Right lobe of liver (tissue), 6 donors: ENCODE data around the gene BMP2. TPM values are rescaled to one million over a fixed set of nuclear protein-coding genes. Genes with fewer than 3 reads are reported as not detected.

Experiments
- ATAC-seq, 4 donors: fragments of 200-7000 bp; cut with Tn5 transposase; one replicate each; pipeline ENCODE4 v1.9.1; 2020; ENCODE audit warnings: mild to moderate bottlenecking in 4 of 4, moderate library complexity in 4 of 4
- DNase-seq, 3 donors: peaks; one replicate each; pipeline ENCODE4 v3.0.0-alpha.2; 2020
- H3K27ac ChIP-seq, 3 donors: fragments of 200-600 bp; one replicate each; pipeline ENCODE4 v1.8.0; 2022
- H3K27me3 ChIP-seq, 2 donors: fragments of 200-600 bp; one replicate each; pipeline ENCODE4 v1.8.0; 2022
- H3K36me3 ChIP-seq, 4 donors: fragments of 200-600 bp; sonication (generic) in 1 of 4; one replicate each; pipeline versions ENCODE4 v1.5.1 to v1.8.0; 2017 to 2022; ENCODE audit warnings: control low read depth in 1 of 4
- H3K4me1 ChIP-seq, 4 donors: fragments of 200-600 bp; sonication (generic) in 1 of 4; one replicate each; pipeline versions ENCODE4 v1.5.1 to v1.8.0; 2017 to 2022; ENCODE audit warnings: control low read depth in 1 of 4
- H3K4me3 ChIP-seq, 3 donors: fragments of 200-600 bp; one replicate each; pipeline ENCODE4 v1.8.0; 2022
- H3K9me3 ChIP-seq, 4 donors: fragments of 200-600 bp; sonication (generic) in 1 of 4; one replicate each; pipeline versions ENCODE4 v1.5.1 to v1.8.0; 2017 to 2022; ENCODE audit warnings: control low read depth in 1 of 4
- CTCF ChIP-seq, 4 donors: fragments of 200-600 bp in 3 of 4; fragments of 450-650 bp in 1 of 4; IDR thresholded peaks; one replicate each; pipeline versions ENCODE4 v1.5.1 to v1.8.0; 2016 to 2022; ENCODE audit warnings: antibody characterized with exemption in 4 of 4, mild to moderate bottlenecking in 2 of 4
- POLR2A ChIP-seq: fragments of 450-650 bp; IDR thresholded peaks from one replicate; pipeline ENCODE4 v1.6.1; 2017; ENCODE audit warnings: antibody characterized with exemption, mild to moderate bottlenecking
- WGBS: methylation state at CpG from one replicate; pipeline ENCODE4 v1.1.6; 2018; ENCODE audit warnings: low coverage, low lambda C conversion rate; ENCODE audit not compliant: insufficient coverage; ENCODE audit errors: missing lambda C conversion rate; 5-methylcytosine and 5-hydroxymethylcytosine counted together
- intact Hi-C, 2 donors: fragments of 100-400 bp; cut with DNase I; formaldehyde crosslinking; loops; one replicate each; pipeline versions ENCODE4 v1.11.2 to v1.14.1; 2022
- total RNA-seq, 6 experiments: library from RNA; depleted of rRNA in 2 of 6; stranded (reverse); fragments of >200 nt in 2 of 6; fragmentation: NEBNext Ultra II Directional in 3 of 6; extraction: Animal tissue kit (Norgen Biotek cat#: 25700) in 3 of 6; gene quantifications; one replicate each; pipeline versions ENCODE4 v1.1.0 to v1.2.4, GENCODE V29; 2016 to 2023
- donor health status: DM: no; HTN: yes; CAD: no.
- donor health status: DM: no; HTN: no; CAD: no.
- donor health status: DM: no; HTN: no; CAD: no.
- donor health status: DM: no; HTN: yes; CAD: no.
- donor health status: DM: no; HTN: yes; CAD: no.

BMP2 gene
- total RNA-seq, 6 experiments from 2014 or later = 1.4 to 9.3 (median 4.9) TPM

GRCh38 chr20:6824401-6824800 lies 56.9 kb downstream of the BMP2 start:
- intact Hi-C loops = loop anchor here in 1 of 2 donors (10.0 kb wide), 1 partner anchor 190 kb away; no protein-coding TSS in a partner anchor
- Histone ChIP-seq H3K27me3 (no peaks in the 10 kb centered on the region), H3K9me3 (no peaks in the 10 kb centered on the region), H3K4me3 (no peak overlapping the region), H3K4me1 (peaks cover 0 to 3% (median 0%) of the 10 kb centered on the region in 4 donors), H3K27ac (no peak overlapping the region), H3K36me3 (no peaks in the 10 kb centered on the region)
- DNase-seq (no peak), ATAC-seq (no peak)
- 75% methylated on average over 5 of the region's 5 CpGs for WGBS
- no peak for TF ChIP-seq POLR2A
- TF ChIP-seq CTCF (IDR thresholded peaks at IDR 0.05) = no peak

- TF ChIP-seq CTCF (IDR thresholded peaks at IDR 0.05) (no peak), POLR2A (no peak)
- WGBS = 64% methylated on average over 4 of the region's 4 CpGs
- Histone ChIP-seq H3K36me3 (no peaks in the 10 kb centered on the region), H3K27me3 (no peaks in the 10 kb centered on the region), H3K4me3 (no peak overlapping the region), H3K9me3 (no peaks in the 10 kb centered on the region), H3K4me1 (peaks cover 0 to 3% (median 0%) of the 10 kb centered on the region in 4 donors), H3K27ac (no peak overlapping the region)
- ATAC-seq = no peak
- no peak for DNase-seq
- intact Hi-C loops = loop anchor here in 1 of 2 donors (10.0 kb wide), 1 partner anchor 193 kb away; no protein-coding TSS in a partner anchor
Measured at GRCh38 chr20:6827472-6827871, 60.0 kb downstream of the BMP2 start.

GRCh38 chr20:6828794-6829423 lies 61.4 kb downstream of the BMP2 start:
- H3K4me1 ChIP-seq = peaks cover 0 to 3% (median 0%) of the 10 kb centered on the region in 4 donors
- no peaks in the 10 kb centered on the region for H3K36me3 ChIP-seq
- H3K4me3 ChIP-seq = no peak overlapping the region
- TF ChIP-seq CTCF (IDR thresholded peaks at IDR 0.05) = peak; percentile 65 to 73 (median 70)
- TF ChIP-seq POLR2A = no peak
- H3K27me3 ChIP-seq = no peaks in the 10 kb centered on the region
- peak; percentile 99 to 100 (median 100) for ATAC-seq
- no peak overlapping the region for H3K27ac ChIP-seq
- WGBS = 0% methylated on average over 1 of the region's 1 CpG
- DNase-seq = peak in 2 of 3 donors; percentile 46 to 71
- no peaks in the 10 kb centered on the region for H3K9me3 ChIP-seq
- intact Hi-C loops = loop anchor here in 1 of 2 donors (10.0 kb wide), 1 partner anchor 194 kb away; no protein-coding TSS in a partner anchor

- intact Hi-C loops = loop anchor here in 1 of 2 donors (10.0 kb wide), 1 partner anchor 195 kb away; no protein-coding TSS in a partner anchor
Measured at GRCh38 chr20:6829510-6830116, 62.1 kb downstream of the BMP2 start.

More at GRCh38 chr20:6829510-6830116, 62.1 kb downstream of the BMP2 start:
- 83% methylated on average over 1 of the region's 1 CpG for WGBS
- no peak for TF ChIP-seq CTCF (IDR thresholded peaks at IDR 0.05)
- TF ChIP-seq POLR2A = no peak
- H3K9me3 ChIP-seq = no peaks in the 10 kb centered on the region
- no peak overlapping the region for H3K27ac ChIP-seq
- ATAC-seq = no peak
- no peak overlapping the region for H3K4me3 ChIP-seq
- no peak for DNase-seq
- no peaks in the 10 kb centered on the region for H3K36me3 ChIP-seq
- H3K4me1 ChIP-seq = peaks cover 0 to 3% (median 0%) of the 10 kb centered on the region in 4 donors
- no peaks in the 10 kb centered on the region for H3K27me3 ChIP-seq
